Esophagus muscularis mucosa (tissue), 4 donors: ENCODE measurements around the gene GPR137B.

ENCODE experiments used
- CTCF ChIP-seq, 3 experiments: fragments of 200-600 bp in 2 of 3; fragments of 450-650 bp in 1 of 3; sonication (generic) in 2 of 3; IDR thresholded peaks; one replicate each; pipeline ENCODE4 v1.5.1; 2017 to 2019; ENCODE audit warnings: antibody characterized with exemption in 3 of 3, mild to moderate bottlenecking in 2 of 3, moderate library complexity in 1 of 3
- EP300 ChIP-seq: sonication (generic); formaldehyde crosslinking; IDR thresholded peaks from one replicate; pipeline ENCODE4 v1.6.1; 2017; ENCODE audit warnings: antibody characterized with exemption
- POLR2A ChIP-seq: fragments of 450-650 bp; IDR thresholded peaks from one replicate; pipeline ENCODE4 v1.6.1; 2017; ENCODE audit warnings: antibody characterized with exemption, moderate library complexity, mild to moderate bottlenecking, low read depth
- POLR2AphosphoS5 ChIP-seq, 2 donors: sonication (generic); formaldehyde crosslinking; IDR thresholded peaks; one replicate each; pipeline ENCODE4 v1.6.1; 2017; ENCODE audit warnings: antibody characterized with exemption in 2 of 2

- TF ChIP-seq CTCF (IDR thresholded peaks at IDR 0.05) (no peak), EP300 (no peak), POLR2A (no peak), POLR2AphosphoS5 (IDR thresholded peaks at IDR 0.05) (no peak)
Measured at GRCh38 chr1:236213534-236213933, 71.2 kb downstream of the GPR137B start.
